GM23338 (cell line): ENCODE measurements around the gene OCEL1.

Experiments
- CTCF ChIP-seq, 2 experiments: fragments of 200-600 bp in 1 of 2; sonication (generic) in 1 of 2; conservative IDR thresholded peaks; 2 replicates each; pipeline versions ENCODE4 v1.5.1 to v1.6.1; 2016 to 2017; ENCODE audit warnings: antibody characterized with exemption in 2 of 2, low read depth in 2 of 2, mild to moderate bottlenecking in 2 of 2, moderate library complexity in 1 of 2
- EZH2 ChIP-seq: fragments of 200-600 bp; sonication (generic); IDR thresholded peaks from one replicate; pipeline ENCODE4 v1.8.0; 2017; ENCODE audit warnings: antibody characterized with exemption, mild to moderate bottlenecking, low read depth; ENCODE audit not compliant: unreplicated experiment
- EZH2phosphoT487 ChIP-seq: fragments of 200-600 bp; sonication (generic); IDR thresholded peaks from one replicate; pipeline ENCODE4 v1.8.1; 2018; ENCODE audit warnings: antibody characterized with exemption; ENCODE audit not compliant: unreplicated experiment
- JUNB ChIP-seq: IDR thresholded peaks from one replicate; pipeline ENCODE4 v1.6.1; 2016; ENCODE audit warnings: antibody characterized with exemption; ENCODE audit not compliant: unreplicated experiment
- POLR2AphosphoS5 ChIP-seq: IDR thresholded peaks from 2 replicates; pipeline ENCODE4 v1.6.1; 2016; ENCODE audit warnings: antibody characterized with exemption, low read depth
- REST ChIP-seq: IDR thresholded peaks from one replicate; pipeline ENCODE4 v1.6.1; 2018; ENCODE audit warnings: antibody characterized with exemption; ENCODE audit not compliant: unreplicated experiment
- ZNF331 ChIP-seq: fragments of 250-450 bp; sonication (Bioruptor Pico); IDR thresholded peaks from 2 replicates; pipeline ENCODE4 v1.5.0; 2020; ENCODE audit warnings: low read depth, mild to moderate bottlenecking, moderate library complexity

DNA sequence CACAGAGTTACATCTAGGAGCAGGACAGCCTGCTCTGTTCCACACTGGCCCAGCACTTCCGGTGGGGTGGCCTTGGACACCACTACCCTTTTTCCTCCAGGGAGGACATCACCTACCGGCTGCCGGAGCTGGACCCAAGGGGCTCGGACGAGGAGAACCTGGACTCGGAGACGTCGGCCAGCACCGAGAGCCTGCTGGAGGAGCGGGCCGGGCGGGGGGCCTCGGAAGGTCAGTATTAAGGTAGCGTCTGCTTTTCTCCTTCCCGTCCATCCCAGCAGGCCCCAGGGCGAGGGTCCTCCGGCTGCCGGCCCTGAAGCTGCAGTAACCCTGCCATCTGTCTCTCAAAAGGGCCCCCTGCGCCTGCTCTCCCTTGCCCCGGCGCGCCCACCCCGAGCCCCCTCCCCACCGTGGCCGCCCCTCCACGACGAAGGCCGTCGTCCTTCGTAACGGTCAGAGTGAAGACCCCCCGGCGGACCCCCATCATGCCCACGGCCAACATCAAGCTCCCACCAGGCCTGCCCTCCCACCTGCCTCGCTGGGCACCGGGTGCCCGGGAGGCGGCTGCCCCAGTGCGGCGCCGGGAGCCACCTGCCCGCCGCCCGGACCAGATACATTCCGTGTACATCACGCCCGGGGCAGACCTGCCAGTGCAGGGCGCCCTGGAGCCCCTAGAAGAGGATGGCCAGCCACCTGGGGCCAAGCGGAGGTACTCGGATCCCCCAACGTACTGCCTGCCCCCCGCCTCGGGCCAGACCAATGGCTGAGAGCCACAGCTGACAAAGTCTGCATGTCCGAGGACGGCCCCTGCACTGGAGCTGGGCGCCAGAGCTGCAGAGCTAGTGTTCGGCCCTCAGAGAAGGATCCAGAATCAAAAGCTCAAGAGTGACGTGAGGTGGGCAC lies 14.2 kb upstream of the OCEL1 start:
- TF ChIP-seq CTCF (conservative IDR thresholded peaks at IDR 0.05; ENCODE audit: low read depth in 2 of 2) = no peak
- no peak for TF ChIP-seq POLR2AphosphoS5
- TF ChIP-seq EZH2 = no peak
- TF ChIP-seq REST = no peak
- no peak for TF ChIP-seq EZH2phosphoT487
- TF ChIP-seq JUNB = no peak
- no peak for TF ChIP-seq ZNF331 (CRISPR knock-in tag)
